Urothelium cell line (cell line): Measurements from ENCODE around the gene DDX31.

ENCODE experiments used
- DNase-seq: peaks from one replicate; pipeline ENCODE4 v3.0.0; 2011; ENCODE audit warnings: low spot score, mixed read lengths
- FAIRE-seq: peaks from 2 replicates; lab custom pipeline; 2011; peaks lifted over from hg19 to GRCh38; lab: Jason Lieb, UNC

DDX31 gene

GRCh38 chr9:132638240-132638639 lies 31.5 kb downstream of the DDX31 start:
- FAIRE-seq (no peak), DNase-seq (no peak)

- no peak for DNase-seq
- no peak for FAIRE-seq
These were observed 32.0 kb downstream of the DDX31 start for GRCh38 chr9:132637801-132638200.

DNA sequence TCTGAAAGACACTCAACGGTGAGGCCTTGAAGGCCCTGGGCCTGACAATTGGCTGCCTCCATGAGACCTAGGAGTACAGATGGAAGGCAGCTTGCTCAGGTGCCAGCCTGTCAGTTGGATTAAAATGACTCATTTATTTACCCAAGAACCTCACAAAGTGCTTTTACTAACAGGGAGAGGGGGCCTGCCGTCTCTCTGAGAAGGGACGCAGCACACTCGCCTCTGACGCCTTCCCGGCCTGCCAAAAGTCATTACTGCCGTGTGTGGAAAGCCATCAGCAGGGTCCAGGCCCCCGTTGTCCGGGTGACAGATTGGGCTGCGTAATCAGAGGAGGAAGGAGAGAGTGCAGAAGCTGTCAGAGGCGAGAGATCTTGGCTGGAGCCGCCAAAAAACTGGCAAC lies 32.4 kb downstream of the DDX31 start:
- DNase-seq, result no peak
- no peak for FAIRE-seq

GRCh38 chr9:132634327-132634726 lies 35.5 kb downstream of the DDX31 start:
- DNase-seq (no peak), FAIRE-seq (no peak)

- FAIRE-seq (no peak), DNase-seq (no peak)
These were observed 37.2 kb downstream of the DDX31 start for GRCh38 chr9:132632413-132633129.

- no peak for FAIRE-seq
- DNase-seq, result no peak
These were observed 38.1 kb downstream of the DDX31 start for GRCh38 chr9:132631685-132632084.

GRCh38 chr9:132631280-132631679 lies 38.5 kb downstream of the DDX31 start:
- DNase-seq (peak; percentile 42), FAIRE-seq (no peak)

GRCh38 chr9:132630811-132631210 lies 39.0 kb downstream of the DDX31 start:
- DNase-seq, result no peak
- FAIRE-seq, result no peak

DNA sequence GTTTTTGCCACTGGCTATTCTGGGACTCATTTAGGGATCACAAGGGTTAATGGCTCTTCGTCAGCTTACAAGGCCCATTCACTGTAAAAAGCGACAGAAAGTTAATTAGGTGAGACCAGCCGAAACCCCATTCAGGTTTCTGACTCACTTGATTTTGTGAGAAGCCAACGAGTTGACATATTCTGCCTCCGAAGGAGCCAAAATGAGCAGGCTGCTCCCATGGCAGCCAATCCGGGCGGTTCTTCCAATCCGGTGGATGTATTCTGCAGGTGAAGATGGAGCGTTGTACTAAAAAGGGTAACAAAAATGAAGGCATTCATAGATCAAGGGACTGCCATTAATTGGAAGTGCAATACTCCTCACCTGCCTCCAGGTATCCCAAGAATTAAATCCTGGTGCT lies 39.7 kb downstream of the DDX31 start:
- DNase-seq, result no peak
- FAIRE-seq, result no peak

DNA sequence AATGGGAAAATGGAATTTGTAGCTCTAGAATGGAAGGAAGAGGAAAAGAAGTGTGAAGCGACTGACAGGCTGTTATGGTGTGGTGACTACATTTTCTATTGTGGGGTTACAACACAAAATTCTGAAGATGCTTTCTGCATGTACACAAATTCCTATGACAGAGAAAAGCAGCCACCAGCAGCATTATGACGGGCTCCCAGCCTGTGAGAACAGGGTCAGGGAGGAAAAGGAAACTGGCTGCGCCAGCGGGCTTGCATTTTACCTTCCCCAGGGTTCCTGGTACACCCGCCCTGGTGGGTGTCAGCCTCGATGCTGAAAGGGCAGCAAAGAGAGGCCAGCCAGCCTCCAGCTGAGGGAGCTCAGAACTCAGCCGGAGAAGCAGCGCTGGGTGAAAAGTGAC lies 41.0 kb downstream of the DDX31 start:
- FAIRE-seq, result no peak
- DNase-seq, result no peak

- FAIRE-seq (no peak), DNase-seq (no peak)
These were observed 42.2 kb downstream of the DDX31 start for GRCh38 chr9:132627594-132627993.

DNA sequence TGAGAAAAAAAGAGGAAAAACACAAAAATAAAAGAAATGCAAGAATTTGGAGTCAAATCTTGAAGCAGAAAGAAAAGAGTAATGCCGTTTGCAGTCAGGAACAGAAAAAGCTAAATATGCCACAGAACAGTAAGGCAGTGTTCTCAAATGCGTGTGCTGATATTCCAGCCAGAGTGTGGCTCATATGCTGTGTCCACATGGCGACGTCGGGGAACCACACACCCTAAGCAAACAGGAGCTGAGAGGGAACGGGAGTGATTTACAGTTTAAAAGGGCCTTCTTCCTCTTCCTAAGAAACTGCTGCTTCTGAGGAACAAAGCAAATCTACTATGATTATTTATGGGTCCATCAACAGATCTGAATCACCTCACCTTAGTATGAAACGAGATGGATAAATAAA lies 42.7 kb downstream of the DDX31 start:
- no peak for DNase-seq
- FAIRE-seq, result no peak

DNA sequence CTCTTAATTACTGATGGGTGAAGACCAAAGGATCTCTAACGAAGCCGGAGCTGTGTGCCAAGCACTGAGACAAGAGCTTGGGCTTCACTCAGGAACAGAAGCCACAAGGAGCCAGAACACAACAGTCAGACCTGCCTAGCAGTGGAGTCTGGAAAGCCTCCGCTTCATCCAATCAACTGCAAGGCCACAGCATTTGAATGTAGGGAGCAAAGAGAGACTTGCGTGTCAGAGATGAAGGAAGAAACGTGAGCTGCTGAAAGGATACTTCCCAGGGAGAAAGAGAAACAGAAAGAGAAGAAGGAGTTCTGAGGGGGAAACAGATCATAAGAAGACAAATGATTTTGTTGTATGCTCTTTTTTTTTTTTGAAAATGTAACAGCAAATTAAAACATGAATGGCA lies 43.5 kb downstream of the DDX31 start:
- DNase-seq, result no peak
- FAIRE-seq, result no peak

DNA sequence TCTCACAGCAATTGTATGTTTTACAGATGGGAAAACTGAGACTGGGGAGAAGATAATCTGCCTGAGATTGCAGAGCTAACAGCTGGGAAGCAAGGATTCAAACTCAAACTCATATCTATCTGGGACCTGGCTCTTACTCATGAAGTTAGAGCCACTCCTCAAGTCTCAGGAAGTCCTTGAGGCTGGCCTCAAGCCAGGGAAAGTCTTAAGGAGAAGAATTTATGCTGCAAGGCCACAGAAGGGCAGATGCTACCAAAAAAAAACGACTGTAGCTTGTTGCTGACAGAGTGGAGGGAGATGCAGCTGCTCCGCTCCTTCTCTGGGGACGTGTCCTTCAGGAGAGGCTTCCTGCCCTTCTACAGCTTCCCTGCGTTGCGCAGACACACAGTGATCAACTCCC lies 47.6 kb downstream of the DDX31 start:
- no peak for FAIRE-seq
- DNase-seq, result no peak

- DNase-seq (no peak), FAIRE-seq (no peak)
These were observed 53.1 kb downstream of the DDX31 start for GRCh38 chr9:132616725-132617124.

DNA sequence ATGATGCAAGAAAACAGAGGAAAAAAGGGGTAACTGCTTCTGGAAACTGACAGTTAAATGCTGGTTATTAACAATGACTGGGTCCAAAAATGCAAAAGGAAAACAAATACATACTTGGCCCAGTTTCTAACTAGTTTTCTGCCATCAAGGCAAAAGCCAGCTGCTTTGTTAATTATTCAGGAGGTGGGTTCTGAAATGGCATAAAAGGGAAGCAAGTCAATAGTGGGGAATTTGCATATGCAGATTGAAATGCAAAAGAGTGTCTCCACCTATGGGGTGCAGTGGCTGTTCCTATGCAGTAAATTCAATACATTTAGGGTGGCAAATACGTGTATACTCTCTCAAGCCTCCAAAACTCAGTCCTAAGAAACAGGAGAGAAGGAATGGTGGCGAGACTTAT lies 54.0 kb downstream of the DDX31 start:
- DNase-seq, result no peak
- no peak for FAIRE-seq

DNA sequence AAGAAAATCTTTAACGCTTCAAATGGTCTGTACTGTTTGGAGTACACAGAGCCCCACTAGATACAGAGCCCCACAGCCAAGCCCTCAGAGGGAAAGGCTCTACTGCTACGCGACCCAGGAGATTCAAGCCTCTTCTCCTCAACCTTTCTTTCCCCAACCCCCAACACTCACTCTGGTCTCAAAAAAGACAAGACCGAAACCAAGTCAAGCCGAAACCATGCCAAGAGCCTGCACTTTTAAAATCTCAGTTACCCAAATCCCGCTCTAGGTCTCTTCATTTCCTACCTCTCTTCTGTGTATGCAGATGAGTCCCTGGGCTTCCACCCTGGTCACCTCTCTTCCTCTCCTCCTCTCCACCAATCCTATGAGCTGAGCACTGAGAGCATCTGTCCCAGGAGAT lies 55.5 kb downstream of the DDX31 start:
- DNase-seq (no peak), FAIRE-seq (no peak)

- FAIRE-seq (no peak), DNase-seq (no peak)
These were observed 59.1 kb downstream of the DDX31 start for GRCh38 chr9:132610661-132611060.

DNA sequence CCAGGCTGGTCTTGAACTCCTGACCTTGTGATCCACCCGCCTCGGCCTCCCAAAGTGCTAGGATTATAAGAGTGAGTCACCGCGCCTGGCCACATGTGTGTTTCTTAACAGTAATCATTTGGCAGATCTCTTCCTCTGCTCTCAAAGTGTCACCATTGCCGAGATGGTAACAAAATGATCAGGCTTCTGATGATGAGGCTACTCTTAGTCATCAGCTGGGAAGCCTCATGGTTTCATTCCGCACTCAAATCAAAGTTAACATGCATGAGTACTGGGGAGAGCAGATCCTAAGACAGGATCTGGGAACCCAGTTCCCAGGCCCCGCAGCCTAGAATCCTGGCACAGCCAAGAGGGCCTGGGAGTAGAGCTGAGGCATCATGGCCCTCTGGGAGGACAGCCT lies 60.0 kb downstream of the DDX31 start:
- DNase-seq (no peak), FAIRE-seq (no peak)

GRCh38 chr9:132609184-132609583 lies 60.6 kb downstream of the DDX31 start:
- no peak for DNase-seq
- FAIRE-seq, result no peak

- DNase-seq, result no peak
- no peak for FAIRE-seq
These were observed 63.7 kb downstream of the DDX31 start for GRCh38 chr9:132606066-132606465.

DNA sequence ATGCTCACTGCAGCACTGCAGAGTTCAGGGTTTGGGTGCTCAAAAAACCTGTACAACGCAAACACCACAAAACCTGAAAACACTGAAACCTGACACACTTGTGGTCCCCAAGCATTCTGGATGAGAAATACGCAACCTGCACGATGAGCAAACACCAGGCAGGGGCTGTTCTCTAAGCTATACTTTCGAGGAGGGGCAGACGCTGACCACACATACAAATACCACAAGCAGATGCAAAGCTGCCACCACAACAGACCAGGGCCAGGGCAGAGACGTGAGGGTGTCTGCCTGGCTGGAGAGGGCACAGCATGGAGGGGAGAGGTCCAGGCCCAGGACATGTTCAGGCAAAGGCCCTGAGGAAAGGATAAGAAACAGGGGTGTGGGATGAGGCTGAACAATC lies 64.4 kb downstream of the DDX31 start:
- DNase-seq (no peak), FAIRE-seq (no peak)

- DNase-seq (no peak), FAIRE-seq (no peak)
These were observed 67.6 kb downstream of the DDX31 start for GRCh38 chr9:132602207-132602606.
